ENCODE measurements around the gene EHBP1.
"Not testable (repeated sequence)": the region's sequence is repeated elsewhere in the genome, so short reads cannot be mapped to it uniquely, and the experiment has no call there.

EHBP1 gene

DNA sequence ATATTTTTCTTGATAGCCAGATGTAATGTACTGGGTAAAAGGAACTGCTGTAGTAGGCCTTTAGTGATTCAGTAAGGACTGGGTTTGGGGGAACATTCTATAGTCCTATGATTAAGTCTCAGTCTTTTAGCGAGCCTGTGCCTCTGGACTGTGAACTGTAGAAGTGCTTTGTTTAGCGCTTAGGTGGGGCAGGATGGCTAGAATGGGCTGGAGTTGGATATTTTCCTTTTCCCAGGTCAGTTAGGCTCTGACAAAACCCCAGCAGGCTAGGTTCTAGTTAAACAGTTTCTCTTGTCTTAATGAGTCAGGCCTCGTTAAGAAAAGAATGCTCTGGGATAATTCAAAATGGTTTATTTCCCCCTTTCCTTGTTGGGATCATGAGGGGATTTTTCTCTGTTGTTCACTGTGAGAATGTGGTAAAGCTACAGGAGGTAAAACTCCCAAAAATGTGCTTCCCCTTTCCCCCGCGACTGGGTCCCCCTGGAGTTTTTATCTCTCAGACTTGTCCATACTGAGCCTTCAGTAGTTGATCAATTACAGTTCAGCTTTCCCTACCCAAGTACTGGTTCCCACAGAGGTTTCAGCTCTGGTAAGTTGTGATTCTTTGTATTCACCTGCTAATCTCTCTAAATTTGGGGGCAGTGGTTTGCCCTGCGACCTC is 31.5 kb downstream of the EHBP1 start:
- DNase-seq = no peak

DNA sequence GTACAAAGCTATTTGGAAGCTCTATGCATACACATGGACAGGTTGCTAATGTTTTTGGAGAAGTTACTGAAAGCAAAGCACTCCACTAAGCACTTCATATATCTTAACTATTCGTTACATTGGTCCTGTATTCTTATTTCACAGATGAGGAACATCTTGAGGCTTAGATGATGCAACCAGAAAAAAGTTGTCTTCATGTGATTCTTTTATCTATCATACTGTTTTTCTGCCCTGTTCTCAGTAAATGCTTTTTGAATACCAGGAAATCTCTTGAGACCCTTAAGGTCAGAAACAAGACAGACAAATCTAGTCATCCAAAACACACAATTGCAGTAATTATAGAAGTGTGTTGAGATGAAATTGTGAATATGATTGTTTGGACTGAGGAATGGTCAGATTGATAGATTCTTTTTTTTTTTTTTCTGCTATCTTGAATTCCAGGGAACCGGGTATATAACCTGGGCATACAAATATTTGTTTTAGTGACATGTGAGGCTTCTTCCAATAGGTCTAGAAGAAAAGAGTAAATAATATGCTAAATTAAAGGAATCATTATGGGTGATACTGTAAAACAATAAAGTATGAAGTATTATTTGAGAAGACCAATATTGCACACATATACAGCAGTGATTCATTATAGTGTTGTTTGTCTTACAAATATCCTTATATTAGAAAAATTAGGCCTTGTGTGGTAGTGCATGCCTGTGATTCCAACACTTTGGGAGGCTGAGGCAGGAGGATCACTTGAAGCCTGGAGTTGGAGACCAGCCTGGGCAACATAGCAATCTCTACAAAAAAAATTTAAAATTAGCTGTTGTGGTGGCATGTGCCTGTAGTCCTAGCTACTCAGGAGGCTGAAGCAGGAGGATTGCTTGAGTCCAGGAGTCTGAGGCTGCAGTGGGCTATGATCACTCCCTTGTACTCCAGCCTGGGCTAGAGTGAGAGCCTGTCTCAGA is 33.7 kb downstream of the EHBP1 start:
- no peak for DNase-seq

DNA sequence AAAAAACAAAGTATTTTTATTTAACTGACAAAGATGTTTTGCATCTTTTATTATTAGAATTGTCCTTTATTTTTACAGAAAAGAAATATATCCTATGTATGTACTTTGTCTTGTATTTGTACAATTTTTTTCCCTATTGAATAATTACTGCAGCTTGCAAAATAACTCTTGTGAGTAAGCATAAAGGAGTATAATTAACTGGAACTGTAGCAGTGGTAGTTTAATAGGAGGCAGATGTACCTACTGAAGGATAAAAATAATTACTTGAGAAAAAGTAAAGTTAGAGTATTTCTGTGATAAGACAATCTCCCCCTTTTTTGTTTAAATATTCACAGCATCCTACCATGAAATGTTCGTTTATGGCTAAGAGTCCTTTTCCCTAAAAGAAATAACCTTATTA is 34.7 kb downstream of the EHBP1 start:
- no peak for DNase-seq

DNA sequence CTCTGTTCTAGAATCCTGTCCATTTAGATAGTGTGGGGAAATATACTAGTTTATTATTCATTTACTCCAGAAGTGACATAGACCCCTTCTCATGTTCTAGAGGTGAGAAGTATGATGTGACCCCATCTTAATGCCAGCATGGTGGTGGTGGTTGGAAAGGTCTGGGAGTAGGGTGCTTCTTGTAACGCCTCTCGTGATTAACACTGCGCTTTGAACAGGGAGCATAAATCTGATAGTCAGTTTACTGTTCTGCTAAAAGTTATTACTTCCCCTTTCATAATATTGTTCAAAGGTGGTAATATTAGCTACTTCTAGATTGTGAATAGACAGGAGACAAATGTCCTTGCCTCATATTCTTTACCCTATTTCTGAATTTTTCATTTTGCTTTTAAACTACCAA is 35.6 kb downstream of the EHBP1 start:
- no peak for DNase-seq

DNA sequence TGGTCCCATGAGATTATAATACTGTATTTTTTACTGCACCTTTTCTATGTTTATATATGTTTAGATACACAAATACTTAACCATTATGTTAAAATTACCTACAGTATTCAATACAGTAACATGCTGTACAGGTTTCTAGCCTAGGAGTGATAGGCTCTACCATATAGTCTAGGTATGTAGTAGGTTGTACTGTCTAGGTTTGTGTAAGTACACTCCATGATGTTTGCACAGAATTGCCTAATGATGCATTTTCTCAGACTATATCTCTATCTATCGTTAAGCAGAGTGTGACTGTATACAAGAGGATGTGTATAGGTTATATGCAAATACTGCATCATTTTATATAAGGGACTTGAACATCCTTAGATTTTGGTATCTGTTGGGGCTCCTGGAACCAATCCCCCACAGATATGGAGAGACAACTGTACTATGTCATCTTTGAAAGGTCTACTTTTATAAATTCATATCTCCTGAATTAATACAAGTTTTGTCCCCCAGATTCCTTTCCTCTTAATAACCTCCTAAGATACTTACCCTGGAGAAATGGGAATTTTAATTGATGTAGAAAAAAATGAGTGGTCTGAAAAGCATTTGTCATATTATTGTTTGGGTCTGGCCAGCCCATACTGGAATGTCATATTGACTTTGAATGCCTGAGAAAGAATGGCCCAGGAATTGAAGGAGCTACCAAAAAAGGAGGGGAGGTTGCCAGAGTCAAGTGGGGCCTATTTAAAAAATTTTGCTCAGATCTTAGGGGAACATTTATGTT is 36.6 kb downstream of the EHBP1 start:
- DNase-seq = no peak

DNA sequence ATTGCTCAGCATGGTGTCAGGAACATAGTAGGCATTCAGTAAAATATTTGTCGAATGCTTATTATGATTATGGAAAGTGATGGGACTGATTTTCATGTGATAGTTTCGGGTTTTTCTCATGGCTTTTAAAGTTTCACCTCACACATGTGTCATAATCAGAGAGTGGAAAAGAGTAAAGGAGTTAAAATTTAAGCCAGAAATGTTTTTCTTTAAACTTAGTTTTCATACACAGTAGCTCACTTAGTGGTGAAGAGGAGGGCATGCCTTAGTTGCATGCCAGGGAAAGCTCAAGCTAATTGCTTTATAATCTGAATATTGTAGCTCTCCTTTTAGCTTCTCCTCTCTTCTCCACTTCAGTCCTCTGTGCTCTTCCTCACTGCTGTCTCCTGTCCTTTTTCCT is 38.0 kb downstream of the EHBP1 start:
- no peak for DNase-seq

DNA sequence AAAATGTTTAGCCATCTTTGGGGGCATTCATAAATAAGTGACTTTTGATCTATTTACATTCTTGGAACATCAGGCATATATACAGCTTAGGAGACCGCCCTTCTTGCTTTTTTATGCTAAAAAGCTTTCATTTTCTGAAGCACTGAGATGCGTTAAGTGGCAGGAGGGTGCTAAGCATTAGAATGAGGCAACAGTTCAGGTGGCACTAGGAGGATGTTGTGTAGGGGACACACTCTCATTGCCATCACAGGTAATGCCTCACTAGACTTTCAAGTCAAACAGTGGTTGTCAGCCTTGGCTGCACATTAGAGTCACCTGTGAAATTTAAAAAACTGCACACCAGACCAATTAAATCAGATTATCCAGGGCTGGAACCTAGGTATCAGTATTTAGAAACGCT is 39.1 kb downstream of the EHBP1 start:
- peak; percentile 11 for DNase-seq

DNA sequence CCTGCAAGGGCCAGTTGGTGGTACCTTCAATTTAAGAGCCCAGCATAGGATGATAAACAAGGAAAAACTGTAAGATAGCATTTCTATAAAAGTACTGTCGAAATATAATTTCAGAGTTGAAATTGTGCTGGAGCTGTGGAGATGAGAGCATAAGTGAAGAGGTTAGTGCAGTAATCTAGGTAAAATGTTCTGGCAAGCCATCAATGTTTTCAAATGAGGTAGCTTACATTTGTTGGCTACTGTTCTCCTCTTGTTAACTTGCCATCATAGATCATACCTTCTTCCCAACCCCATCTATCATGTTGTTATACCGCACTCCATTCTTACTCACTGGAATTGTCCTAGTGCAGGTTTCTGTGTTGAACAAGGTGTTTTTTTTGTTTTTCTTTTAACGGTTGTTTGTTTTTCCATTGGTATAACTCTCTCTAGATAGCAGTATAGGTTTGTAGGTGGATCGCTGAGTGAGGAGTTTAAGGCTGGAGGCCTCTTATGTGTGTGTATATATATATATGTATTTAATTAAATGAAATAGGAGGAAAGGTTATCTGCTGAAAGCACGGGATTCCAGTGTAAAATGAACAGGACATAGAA is 40.5 kb downstream of the EHBP1 start:
- DNase-seq = no peak

DNA sequence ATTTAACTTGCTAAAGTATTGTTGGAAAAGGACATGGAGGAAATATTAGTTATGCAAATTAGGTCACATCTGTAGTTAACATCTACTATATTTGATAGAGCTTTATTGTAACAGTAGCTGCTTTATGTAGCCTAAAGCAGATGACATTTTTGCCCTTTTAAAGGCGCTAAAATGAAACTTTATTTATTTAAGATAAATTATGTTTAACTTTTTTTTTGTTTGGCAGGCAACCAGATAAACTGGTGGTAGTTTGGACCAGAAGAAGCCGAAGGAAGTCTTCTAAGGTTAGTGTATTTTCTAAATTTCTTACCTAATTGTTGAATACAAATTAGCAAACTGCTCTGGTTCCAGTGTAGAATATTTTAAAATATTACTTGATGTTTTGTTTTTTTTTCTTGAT is 41.7 kb downstream of the EHBP1 start:
- no peak for DNase-seq

DNA sequence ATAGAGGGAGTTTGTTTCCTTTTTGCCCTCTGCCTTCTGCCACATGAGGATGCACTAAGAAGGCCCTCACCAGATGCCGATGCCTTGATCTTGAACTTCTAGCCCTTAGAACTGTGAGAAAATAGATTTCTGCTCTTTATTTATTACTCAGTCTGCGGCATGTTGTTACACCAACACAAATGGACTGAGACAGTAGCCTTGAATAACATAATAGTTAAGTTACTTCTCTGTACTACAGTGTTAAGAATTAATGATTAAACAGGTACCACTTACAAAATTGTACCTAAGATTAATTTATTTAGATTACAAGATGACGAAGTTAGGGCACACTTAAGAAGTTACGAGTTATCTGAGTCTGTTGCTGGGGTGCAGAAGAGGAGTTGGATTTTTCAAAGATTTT is 42.4 kb downstream of the EHBP1 start:
- no peak for DNase-seq

DNA sequence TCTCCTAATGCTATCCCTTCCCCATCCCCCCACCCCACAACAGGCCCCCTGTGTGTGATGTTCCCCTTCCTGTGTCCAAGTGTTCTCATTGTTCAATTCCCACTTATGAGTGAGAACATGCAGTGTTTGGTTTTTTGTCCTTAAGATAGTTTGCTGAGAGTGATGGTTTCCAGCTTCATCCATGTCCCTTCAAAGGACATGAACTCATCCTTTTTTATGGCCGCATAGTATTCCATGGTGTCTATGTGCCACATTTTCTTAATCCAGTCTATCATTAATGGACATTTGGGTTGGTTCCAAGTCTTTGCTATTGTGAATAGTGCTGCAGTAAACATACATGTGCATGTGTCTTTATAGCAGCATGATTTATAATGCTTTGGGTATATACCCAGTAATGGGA is 43.6 kb downstream of the EHBP1 start:
- not testable (repeated sequence) for DNase-seq

DNA sequence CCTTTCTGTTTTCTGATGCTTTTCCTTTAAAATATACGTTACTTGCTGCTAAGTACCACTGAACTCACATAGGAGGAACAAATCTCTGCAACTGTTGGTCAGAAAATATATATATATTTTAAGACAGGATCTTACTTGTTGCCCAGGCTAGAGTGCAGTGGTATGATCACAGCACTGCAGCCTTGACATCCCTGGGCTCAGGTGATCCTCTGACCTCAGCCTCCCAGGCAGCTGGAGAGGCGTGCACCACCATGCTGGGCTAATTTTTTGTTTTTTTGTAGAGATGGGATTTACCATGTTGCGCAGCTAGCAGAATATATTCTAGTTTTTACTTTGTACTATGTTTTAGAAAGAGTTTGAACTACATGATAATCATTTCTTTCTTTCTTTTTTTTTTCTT is 51.5 kb downstream of the EHBP1 start:
- DNase-seq = no peak

DNA sequence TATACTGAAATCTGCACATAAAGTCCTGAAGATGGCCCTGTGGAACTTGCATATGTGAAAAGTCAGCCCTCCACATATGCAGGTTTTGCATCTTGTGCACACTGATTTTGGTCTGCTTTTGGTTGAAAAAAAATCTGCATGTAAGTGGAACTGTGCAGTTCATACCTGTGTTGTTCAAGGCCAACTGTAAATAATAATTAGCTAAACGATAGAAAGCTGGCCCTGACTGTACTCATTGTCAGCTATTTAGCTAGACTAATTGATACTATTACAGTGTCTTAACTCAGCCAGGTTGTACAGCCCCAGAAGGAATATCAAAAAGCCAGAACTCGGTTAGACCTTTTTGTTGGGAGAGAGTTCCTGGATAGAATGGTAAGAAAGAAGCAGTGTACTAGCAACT is 54.5 kb downstream of the EHBP1 start:
- no peak for DNase-seq

DNA sequence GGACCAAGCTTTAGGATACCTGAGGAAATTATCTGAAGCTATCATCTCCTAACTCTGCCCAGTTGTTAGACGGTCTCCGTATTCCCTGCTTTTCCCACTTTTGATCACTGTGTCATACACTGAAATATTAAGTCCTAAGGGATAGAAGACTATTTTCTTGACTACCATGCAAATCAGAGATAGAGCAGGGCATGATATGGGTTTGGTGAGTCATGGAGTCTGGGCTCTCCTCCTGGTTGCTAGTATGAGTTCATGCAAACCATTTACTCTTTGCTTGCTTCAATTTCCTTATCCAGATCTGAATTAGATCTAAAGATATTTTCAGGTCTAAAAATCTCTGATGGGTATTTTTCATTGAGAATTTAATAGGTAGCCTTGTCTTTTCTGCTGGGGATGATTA is 55.0 kb downstream of the EHBP1 start:
- DNase-seq = no peak

DNA sequence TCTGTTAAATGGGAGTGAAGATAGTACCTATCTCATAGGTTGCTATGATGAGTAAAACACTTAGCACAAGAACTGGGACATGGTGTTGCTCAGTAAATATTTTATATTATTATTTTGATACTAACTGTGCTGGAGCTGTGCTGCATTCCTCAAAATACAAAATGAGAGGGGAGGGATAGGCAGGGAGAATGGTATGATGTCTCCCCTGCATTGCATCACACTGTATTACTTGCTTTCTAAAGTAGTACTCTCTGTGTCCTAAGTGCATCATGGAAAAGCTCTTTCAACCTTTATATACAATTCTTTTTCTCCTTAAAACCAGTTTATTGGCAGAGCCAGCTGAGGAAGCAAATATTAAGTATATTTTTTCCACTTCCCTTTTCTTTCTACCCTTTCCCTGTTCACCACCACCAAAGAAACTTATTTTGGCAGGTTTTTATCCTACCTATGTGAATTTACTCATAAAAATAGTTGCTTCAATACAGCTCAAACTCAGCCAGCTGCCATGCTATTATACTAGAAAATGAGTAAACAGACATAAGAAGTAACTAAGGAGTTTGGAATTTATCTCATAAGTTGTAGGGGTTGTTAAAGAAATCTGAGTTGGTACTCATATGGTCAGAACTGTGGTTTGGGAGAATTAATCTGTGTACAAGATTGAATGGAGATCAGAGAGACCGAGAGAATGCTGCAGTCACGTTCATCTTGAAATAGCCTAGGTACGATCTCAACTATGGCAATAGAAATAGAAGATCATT is 60.3 kb downstream of the EHBP1 start:
- no peak for DNase-seq

DNA sequence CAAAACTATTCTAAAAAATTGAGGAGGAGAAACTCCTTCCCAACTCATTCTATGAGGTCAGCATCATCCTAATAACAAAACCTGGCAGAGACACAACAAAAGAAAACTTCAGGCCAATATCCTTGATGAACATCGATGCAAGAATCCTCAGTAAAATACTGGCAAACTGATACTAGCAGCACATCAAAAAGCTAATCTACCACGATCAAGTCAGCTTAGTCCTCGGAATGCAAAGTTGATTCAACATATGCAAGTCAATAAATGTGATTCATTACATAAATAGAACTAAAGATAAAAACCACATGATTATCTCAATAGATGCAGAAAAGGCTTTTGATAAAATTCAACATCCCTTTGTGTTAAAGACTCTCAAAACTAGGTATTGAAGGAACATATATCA is 63.1 kb downstream of the EHBP1 start:
- DNase-seq = no peak

DNA sequence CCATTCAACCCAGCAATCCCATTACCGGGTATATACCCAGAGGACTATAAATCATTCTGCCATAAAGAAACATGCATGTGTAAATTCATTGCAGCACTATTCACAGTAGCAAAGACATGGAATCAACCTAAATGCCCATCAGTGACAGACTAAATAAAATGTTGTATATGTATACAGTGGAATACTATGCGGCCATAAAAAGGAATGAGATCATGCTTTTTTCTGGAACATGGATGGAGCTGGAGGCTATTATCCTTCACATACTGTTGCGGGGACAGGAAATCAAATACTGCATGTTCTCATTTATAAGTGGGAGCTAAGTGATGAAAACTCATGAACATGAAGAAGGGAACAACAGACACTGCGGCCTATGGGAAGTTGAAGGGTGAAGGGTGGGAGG is 65.1 kb downstream of the EHBP1 start:
- DNase-seq = no peak

DNA sequence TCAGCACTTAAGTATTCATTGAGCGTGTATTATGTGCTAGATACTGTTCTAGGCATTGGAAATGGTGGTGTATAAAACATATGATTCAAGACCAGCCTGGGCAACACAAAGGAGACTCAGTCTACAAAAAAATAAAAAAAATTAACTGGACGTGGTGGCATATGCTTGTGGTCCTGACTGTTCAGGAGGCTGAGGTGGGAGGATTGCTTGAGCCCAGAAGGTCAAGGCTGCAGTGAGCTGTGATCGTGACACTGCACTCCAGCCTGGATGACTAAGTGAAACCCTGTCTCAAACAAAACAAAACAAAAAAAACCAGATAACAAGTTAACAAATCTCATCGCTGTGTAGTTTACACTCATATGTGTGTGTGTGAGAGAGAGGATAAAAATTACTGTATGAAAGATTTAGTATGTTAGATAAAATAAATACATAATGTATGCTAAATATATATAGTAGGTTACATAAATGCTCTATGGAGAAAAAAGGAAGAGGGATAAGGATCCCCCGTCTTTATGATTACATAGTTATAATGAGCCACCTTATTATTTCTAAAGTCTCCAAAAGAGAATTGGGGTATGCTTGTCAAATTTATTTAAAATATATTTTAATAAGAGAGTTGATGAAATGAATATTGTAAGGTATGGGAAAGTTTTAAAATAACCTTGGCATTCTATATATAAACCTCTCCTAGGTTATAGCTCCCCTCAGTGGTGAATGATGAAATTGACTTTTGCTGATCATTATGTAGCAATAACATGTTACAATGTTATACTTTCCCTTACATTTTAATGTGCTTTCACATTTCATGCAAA is 69.2 kb downstream of the EHBP1 start:
- DNase-seq = no peak

DNA sequence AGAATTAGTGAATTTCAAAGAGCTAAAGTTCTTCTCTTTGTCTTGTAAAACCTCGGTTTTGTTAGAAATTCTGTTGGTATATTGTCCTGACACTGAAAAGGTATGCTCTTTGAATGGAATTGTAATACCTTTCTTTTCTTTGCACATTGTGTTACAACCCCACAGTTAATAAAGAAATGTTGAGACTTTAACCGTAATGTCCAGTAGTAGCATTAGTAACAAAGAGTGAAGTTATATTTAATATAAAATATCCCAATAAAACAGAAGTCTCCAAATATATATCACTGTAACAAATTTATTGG is 69.8 kb downstream of the EHBP1 start:
- DNase-seq = no peak

DNA sequence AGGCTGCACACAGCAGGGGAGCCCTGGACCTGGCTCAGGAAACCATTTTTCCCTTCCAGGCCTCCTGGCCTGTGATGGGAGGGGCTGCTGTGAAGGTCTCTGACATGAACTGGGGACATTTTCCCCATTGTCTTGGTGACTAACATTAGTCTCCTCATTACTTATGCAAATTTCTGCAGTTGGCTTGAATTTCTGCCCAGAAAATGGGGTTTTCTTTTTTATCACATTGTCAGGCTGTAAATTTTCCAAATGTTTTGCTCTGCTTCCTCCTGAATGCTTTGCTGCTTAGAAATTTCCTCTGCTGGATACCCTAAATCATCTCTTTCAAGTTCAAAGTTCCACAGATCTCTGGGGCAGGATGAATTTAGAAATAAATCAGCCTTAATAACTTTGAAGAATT is 78.2 kb downstream of the EHBP1 start:
- no peak for DNase-seq

DNA sequence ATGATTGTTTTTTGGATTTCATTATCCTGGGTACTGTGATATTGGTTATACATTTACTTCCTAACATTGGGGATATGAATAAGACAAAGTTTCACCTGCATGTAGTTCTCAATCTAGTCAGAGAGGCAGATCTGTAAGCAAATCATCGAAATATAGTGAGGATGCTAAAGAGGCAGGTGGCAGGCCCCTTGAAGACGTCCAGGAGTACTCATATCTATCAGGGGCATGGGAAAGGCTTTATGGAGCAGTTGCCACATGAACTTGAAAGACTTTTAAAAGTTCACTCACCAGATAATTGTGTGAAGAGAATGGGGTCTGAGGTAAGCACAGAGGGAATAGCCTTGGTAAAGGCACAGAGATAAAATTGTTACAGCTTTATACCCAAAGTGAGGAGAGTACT is 78.8 kb downstream of the EHBP1 start:
- no peak for DNase-seq

DNA sequence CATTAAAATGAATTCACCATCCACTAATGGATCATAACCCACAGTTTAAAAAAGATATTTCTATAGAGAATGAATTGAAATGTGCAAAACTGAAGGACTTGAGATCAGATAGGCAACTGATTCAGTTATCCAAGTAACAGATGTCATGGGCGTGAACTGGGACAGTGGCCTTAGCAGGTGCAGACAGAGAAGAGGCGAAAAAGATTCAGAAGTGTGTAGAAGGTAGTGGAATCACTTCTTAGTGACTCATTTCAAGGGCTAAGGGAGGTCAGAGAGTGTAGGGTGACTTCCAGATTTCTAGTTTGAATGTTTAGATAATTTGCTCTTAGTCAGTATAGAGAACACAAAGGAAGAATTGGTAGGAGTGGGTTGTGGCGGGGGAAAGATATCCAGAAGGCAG is 79.7 kb downstream of the EHBP1 start:
- DNase-seq = no peak
